GM12801 (cell line): ENCODE data around the gene KLHL13.

Source experiments
- TF ChIP-seq, protein P1 (sequence below): IDR thresholded peaks from one replicate; pipeline ENCODE4 v1.5.1; 2011; ENCODE audit warnings: control low read depth; ENCODE audit not compliant: insufficient read length; ENCODE audit errors: extremely low read depth

The KLHL13 gene

DNA sequence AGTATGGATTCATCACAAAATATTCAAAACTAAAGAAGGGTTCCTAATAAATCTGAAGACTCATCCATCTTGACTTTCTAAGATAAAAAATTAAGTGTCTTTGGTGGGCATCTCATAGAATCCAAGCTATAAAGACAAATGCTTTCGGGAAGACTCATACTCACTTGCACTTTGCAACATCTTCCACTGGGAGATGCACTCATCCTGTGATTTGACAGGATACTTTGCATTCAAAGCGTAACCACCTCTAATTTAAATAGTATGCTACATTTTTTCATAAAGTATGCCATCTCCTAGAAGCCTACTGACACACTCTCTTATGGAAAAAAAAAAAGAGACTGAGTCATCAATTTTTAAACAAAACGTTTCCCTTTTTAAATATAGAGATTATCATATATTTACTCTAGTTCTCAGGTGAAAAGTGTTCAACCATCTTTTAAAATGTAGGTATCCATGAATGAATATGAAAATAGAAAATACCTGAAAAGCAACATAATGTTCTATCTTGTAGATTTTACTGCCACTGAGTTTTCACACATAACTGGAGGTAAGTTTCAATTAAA lies 119.6 kb downstream of the KLHL13 start:
- TF ChIP-seq, protein P1, sequence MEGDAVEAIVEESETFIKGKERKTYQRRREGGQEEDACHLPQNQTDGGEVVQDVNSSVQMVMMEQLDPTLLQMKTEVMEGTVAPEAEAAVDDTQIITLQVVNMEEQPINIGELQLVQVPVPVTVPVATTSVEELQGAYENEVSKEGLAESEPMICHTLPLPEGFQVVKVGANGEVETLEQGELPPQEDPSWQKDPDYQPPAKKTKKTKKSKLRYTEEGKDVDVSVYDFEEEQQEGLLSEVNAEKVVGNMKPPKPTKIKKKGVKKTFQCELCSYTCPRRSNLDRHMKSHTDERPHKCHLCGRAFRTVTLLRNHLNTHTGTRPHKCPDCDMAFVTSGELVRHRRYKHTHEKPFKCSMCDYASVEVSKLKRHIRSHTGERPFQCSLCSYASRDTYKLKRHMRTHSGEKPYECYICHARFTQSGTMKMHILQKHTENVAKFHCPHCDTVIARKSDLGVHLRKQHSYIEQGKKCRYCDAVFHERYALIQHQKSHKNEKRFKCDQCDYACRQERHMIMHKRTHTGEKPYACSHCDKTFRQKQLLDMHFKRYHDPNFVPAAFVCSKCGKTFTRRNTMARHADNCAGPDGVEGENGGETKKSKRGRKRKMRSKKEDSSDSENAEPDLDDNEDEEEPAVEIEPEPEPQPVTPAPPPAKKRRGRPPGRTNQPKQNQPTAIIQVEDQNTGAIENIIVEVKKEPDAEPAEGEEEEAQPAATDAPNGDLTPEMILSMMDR, result no peak

DNA sequence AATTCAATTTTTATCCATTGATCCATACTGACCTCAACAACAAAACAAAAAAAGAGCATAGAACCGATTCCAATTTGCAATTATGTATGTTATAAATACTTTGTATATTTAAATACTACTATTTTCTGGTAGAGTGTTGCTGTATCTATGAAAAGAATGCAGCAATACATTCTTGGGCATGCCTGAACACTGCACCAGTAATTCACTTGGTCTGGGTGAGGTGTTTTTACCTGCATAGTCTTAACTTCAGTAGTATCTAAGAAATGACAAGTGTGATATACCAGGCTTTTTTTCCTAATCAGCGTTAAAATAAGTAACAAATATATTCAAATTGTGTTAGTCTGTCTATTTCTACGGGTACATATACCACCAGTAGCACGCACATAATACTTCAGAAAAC lies 120.2 kb downstream of the KLHL13 start:
- TF ChIP-seq, protein P1, result no peak

DNA sequence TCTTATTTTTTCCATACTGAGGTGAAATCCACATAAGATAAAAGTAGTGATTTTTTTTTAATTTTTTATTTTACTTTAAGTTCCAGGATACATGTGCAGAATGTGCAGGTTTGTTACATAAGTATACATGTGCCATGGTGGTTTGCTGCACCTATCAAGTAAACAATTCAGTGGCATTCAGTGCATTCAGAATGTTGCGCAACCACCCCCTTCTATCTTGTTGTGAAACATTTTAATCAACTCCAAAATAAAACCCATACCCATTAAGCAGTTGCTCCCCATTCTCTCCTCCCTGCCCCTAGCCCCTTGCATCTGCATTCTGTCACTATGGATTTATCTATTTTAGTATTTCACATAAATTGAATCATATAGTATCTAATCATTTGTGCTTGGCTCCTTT lies 121.2 kb downstream of the KLHL13 start:
- TF ChIP-seq, protein P1, result no peak

DNA sequence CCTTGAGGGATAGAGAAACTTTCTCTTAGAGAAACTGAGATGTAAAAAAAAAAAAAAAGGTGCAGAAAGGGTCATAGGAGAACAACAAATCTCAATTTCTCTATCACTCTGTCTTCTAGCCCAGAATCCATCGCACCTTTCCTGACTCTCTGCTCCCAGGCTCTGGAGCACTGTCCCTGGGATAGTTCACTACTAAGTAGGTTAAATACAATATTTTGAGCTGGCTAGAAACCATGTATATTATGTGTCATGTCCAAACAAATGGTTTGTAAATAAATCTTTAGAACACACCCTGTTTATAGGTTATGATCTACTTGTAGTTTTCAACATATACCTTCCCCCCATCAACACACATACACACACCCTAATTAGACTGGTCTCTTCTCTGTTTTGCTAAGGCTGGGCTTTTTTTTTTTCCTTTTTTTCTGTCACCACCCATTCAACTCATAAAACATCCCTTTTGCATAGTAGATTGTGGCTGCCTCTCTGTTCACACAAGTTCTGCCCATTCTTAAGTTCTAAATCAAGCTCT lies 124.4 kb downstream of the KLHL13 start:
- TF ChIP-seq, protein P1, result no peak

DNA sequence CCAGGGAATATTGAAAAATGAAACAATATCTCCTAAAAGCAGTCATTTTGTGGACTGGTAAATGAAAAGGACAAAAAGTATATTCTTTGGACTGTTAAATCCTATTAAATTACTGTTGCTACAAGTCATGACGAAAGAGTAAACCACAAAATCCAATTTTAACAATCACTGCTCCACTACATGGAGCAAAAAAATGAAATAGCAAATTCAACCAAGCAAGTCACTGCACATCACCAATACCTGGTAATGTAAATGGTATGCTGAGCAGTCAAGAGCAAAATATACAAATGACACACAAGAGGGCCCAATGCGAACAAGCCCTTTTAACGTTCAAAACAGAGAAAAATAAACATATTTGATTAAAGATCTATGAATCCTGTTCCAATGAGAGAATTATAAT lies 126.2 kb downstream of the KLHL13 start:
- TF ChIP-seq, protein P1, result no peak

DNA sequence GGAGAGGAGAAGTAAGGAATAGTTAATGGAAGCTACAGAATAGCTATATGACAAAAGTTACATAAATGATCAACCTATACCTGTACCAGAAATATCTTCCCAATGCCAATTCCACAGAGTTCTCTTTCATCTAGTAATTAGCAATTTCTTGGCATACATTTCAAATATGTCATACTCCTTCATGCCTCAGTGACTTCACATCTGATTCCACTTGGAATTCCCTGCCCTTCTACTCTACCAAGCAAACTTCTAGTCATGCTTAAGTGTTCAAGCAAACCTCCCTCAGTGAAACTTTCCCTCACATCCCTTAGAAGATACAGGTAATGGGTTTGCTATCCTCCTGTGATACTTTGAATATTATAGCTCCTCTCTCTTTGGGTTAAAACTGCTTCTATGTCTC lies 127.1 kb downstream of the KLHL13 start:
- TF ChIP-seq, protein P1, result no peak

DNA sequence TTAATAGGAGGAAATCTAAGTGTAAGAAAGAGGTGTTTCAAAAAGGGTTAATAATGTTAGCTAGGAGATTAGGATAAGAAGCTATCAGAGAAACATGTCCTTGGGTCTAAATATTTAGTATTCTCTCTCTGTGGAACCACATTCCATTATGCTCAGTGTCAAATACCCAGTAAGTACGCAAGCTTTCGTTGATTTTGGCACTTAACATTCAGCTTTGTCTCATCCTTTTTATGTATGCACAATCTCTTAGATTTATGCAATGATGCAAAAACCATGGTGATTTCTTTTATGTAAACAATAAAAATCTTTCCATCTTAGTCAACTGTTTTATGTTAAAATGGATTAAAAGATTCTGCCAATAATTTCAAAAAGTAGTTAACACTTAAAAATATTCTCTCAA lies 129.2 kb downstream of the KLHL13 start:
- TF ChIP-seq, protein P1, result no peak
